Renal pelvis (tissue), 4 donors: Measurements from ENCODE around the gene GTF2H1. TPM values are rescaled to one million over a fixed set of nuclear protein-coding genes. Genes with fewer than 3 reads are reported as not detected.

Experiments
- DNase-seq: peaks from one replicate; pipeline ENCODE4 v3.0.0-alpha.2; 2013
- polyA plus RNA-seq, 3 donors: library from polyadenylated mRNA; unstranded; fragments of 120-200 nt; gene quantifications; one replicate each; pipeline ENCODE4 v1.2.1, GENCODE V29; 2013; ENCODE audit not compliant: insufficient read length in 3 of 3

The GTF2H1 gene
- polyA plus RNA-seq, 3 donors: 47.6 to 64.0 (median 58.7) TPM

DNA sequence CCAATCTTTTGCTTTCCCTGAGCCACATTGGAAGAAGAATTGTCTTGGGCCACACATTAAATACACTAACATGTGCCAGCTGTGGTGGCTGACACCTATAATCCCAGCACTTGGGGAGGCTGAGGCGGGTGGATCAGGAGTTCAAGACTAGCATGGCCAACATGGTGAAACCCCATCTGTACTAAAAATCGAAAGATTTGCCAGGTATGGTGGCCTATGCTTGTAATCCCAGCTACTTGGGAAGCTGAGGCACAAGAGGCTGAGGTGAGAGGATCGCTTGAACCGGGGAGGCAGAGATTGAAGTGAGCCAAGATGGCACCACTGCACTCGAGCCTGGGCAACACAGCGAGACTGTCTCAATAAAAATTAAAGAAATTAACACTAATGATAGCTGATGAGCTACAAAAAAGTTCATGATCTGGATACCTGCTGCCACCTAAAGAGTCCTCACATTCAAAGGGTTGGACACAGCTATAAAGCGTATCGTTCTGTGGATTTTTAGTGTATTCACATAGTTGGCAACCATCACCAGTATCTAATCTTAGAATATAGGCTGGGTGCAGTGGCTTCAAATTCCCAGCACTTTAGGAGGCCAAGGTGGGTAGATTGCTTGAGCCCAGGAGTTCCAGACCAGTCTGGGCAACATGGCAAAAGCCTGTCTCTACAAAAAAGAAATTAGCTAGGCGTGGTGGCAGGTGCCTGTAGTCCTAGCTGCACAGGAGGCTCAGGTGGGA lies 86.4 kb downstream of the GTF2H1 start:
- DNase-seq: no peak

DNA sequence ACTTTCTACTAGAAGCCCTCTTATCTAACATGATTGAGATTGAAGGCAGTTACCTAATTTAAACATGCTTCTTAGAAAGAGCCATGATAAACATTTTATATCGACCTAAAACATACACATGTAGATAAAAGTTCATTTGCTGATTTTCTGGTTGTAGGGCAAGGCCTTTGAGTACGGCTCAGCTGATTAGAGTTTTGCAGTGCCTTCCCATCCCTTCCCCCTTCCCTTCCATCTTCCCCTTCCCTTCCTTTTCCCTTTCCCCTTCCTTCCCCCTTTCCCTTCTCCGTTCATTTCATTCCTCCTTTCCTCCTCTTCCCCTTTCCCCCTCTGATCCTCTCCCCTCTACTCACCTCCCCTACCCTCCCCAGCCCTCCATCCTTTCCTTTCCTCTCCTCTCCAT lies 94.1 kb downstream of the GTF2H1 start:
- DNase-seq: no peak

Other genes with a start within 250 kb of the GTF2H1 start
- gene SAAL1, start 216.5 kb upstream of the GTF2H1 start, polyA plus RNA-seq: 10 to 100 TPM; 25.9 to 39.7 (median 36.1) TPM
- under 1 TPM in 1 of 3 donors, not detected in 2; 0.13 TPM for gene MRGPRX3, start 190.0 kb upstream of the GTF2H1 start, polyA plus RNA-seq
- not detected for gene MRGPRX4, start 149.7 kb upstream of the GTF2H1 start, polyA plus RNA-seq
- gene SAA4, start 85.8 kb upstream of the GTF2H1 start, polyA plus RNA-seq: not detected
- under 1 TPM in 1 of 3 donors, not detected in 2; 0.31 TPM for gene SAA2, start 73.9 kb upstream of the GTF2H1 start, polyA plus RNA-seq
- not detected for gene SAA1, start 56.3 kb upstream of the GTF2H1 start, polyA plus RNA-seq
- 10 to 100 TPM; 19.9 to 26.0 (median 24.3) TPM for gene HPS5, start 427 bp upstream of the GTF2H1 start, polyA plus RNA-seq
- 100 to 1,000 TPM; 298 to 317 (median 306) TPM for gene LDHA, start 72.0 kb downstream of the GTF2H1 start, polyA plus RNA-seq
- 1 to 10 TPM in 2 of 3 donors, under 1 TPM in 1; 0.13 to 2.2 (median 1.9) TPM for gene LDHC, start 89.8 kb downstream of the GTF2H1 start, polyA plus RNA-seq
- gene LDHAL6A, start 133.3 kb downstream of the GTF2H1 start, polyA plus RNA-seq: 1 to 10 TPM in 2 of 3 donors, under 1 TPM in 1; 0.67 to 1.5 (median 1.5) TPM
- gene TSG101, start 204.4 kb downstream of the GTF2H1 start, polyA plus RNA-seq: 100 to 1,000 TPM; 138 to 179 (median 162) TPM